WTC11 (cell line): Measurements from ENCODE around the gene DNAH1. TPM values are rescaled to one million over a fixed set of nuclear protein-coding genes. Genes with fewer than 3 reads are reported as not detected.

ENCODE experiments used
- ATAC-seq: fragments of 200-7000 bp; cut with Tn5 transposase; 2 replicates; pipeline ENCODE4 v1.10.0; 2021; ENCODE audit warnings: mild to moderate bottlenecking, moderate library complexity
- CTCF ChIA-PET: fragments of 300-600 bp; sonication (Branson Sonifier 250); formaldehyde crosslinking; loops from one replicate; lab custom pipeline; 2021; ENCODE audit warnings: antibody characterized with exemption; lab: Charles Lee
- POLR2A ChIA-PET: fragments of 350-600 bp; sonication (Branson Sonifier 250); formaldehyde crosslinking; loops from one replicate; lab custom pipeline; 2021; ENCODE audit warnings: antibody characterized with exemption; lab: Charles Lee
- DNase-seq: peaks from one replicate; pipeline ENCODE4 v3.0.0; 2021; ENCODE audit warnings: low spot score
- H3K27ac Mint-ChIP-seq: 2 replicates; pipeline ENCODE4 v1.8.0; 2021; ENCODE audit warnings: mixed read lengths
- H3K27me3 Mint-ChIP-seq: 2 replicates; pipeline ENCODE4 v1.8.0; 2021; ENCODE audit warnings: low read depth, mild to moderate bottlenecking, moderate library complexity, mixed read lengths
- H3K36me3 Mint-ChIP-seq: 2 replicates; pipeline ENCODE4 v1.8.0; 2021; ENCODE audit warnings: mixed read lengths
- H3K4me1 Mint-ChIP-seq: 2 replicates; pipeline ENCODE4 v1.8.0; 2022; ENCODE audit warnings: mixed read lengths
- H3K4me3 Mint-ChIP-seq: 2 replicates; pipeline ENCODE4 v1.8.0; 2021; ENCODE audit warnings: mild to moderate bottlenecking, moderate library complexity, mixed read lengths
- H3K9me3 Mint-ChIP-seq: 2 replicates; pipeline ENCODE4 v1.8.0; 2021; ENCODE audit warnings: mixed read lengths
- CDX4 ChIP-seq: fragments of 250-450 bp; sonication (Bioruptor Pico); IDR thresholded peaks from 2 replicates; pipeline ENCODE4 v1.9.0; 2021; ENCODE audit warnings: moderate library complexity, mild to moderate bottlenecking, inconsistent platforms, borderline replicate concordance
- E2F5 ChIP-seq: sonication (generic); formaldehyde crosslinking; IDR thresholded peaks from 2 replicates; pipeline ENCODE4 v1.8.1; 2022; ENCODE audit warnings: mild to moderate bottlenecking, moderate library complexity, missing genetic modification reagents
- ESRRA ChIP-seq: sonication (generic); formaldehyde crosslinking; IDR thresholded peaks from 2 replicates; pipeline ENCODE4 v1.8.1; 2022; ENCODE audit warnings: mild to moderate bottlenecking, missing genetic modification reagents, borderline replicate concordance
- GRHL2 ChIP-seq: fragments of 250-450 bp; sonication (Bioruptor Pico); IDR thresholded peaks from 2 replicates; pipeline ENCODE4 v1.8.0; 2022; ENCODE audit warnings: mild to moderate bottlenecking, moderate library complexity; ENCODE audit not compliant: insufficient replicate concordance, severe bottlenecking
- HMGXB4 ChIP-seq: sonication (generic); formaldehyde crosslinking; IDR thresholded peaks from 2 replicates; pipeline ENCODE4 v1.8.1; 2023; ENCODE audit warnings: mild to moderate bottlenecking, moderate library complexity, missing genetic modification reagents
- MAX ChIP-seq: sonication (generic); formaldehyde crosslinking; IDR thresholded peaks from 2 replicates; pipeline ENCODE4 v1.8.0; 2022; ENCODE audit warnings: mild to moderate bottlenecking, missing genetic modification reagents
- NFATC4 ChIP-seq: fragments of 250-450 bp; sonication (Bioruptor Pico); IDR thresholded peaks from 2 replicates; pipeline ENCODE4 v1.9.0; 2021; ENCODE audit warnings: mild to moderate bottlenecking
- SMAD3 ChIP-seq: sonication (generic); formaldehyde crosslinking; IDR thresholded peaks from 2 replicates; pipeline ENCODE4 v1.8.0; 2022; ENCODE audit warnings: missing genetic modification reagents, mild to moderate bottlenecking, borderline replicate concordance
- TEAD4 ChIP-seq: sonication (generic); formaldehyde crosslinking; IDR thresholded peaks from 2 replicates; pipeline ENCODE4 v1.8.0; 2022; ENCODE audit warnings: mild to moderate bottlenecking, missing genetic modification reagents
- ZBTB21 ChIP-seq: sonication (generic); formaldehyde crosslinking; IDR thresholded peaks from 2 replicates; pipeline ENCODE4 v1.8.1; 2023; ENCODE audit warnings: mild to moderate bottlenecking, missing genetic modification reagents, borderline replicate concordance
- ZBTB43 ChIP-seq: sonication (generic); formaldehyde crosslinking; IDR thresholded peaks from 2 replicates; pipeline ENCODE4 v1.8.1; 2023; ENCODE audit warnings: mild to moderate bottlenecking, missing genetic modification reagents
- ZNF281 ChIP-seq: sonication (generic); formaldehyde crosslinking; IDR thresholded peaks from 2 replicates; pipeline ENCODE4 v1.8.0; 2023; ENCODE audit warnings: mild to moderate bottlenecking, missing genetic modification reagents
- ZNF396 ChIP-seq: fragments of 250-450 bp; sonication (Bioruptor Pico); IDR thresholded peaks from 2 replicates; pipeline ENCODE4 v1.8.0; 2021; ENCODE audit warnings: mild to moderate bottlenecking, moderate library complexity, borderline replicate concordance
- ZNF423 ChIP-seq: fragments of 250-450 bp; sonication (Bioruptor Pico); IDR thresholded peaks from 2 replicates; pipeline ENCODE4 v2.1.2; 2022; ENCODE audit warnings: mild to moderate bottlenecking, moderate library complexity
- total RNA-seq: library from RNA; stranded (reverse); gene quantifications from 3 replicates; pipeline ENCODE4 v1.2.3, GENCODE V29; 2021
- TF ChIP-seq, protein P1 (sequence below): sonication (generic); formaldehyde crosslinking; conservative IDR thresholded peaks from 2 replicates; pipeline ENCODE4 v1.8.1; 2023; ENCODE audit warnings: mild to moderate bottlenecking, low read depth, missing genetic modification reagents, moderate library complexity
- TF ChIP-seq, protein P2 (sequence below): sonication (generic); formaldehyde crosslinking; IDR thresholded peaks from 2 replicates; pipeline ENCODE4 v1.8.1; 2022; ENCODE audit warnings: low read depth, missing genetic modification reagents, borderline replicate concordance

Gene DNAH1
- total RNA-seq, 1 experiment from 2014 or later = 1.5 TPM

- DNase-seq (no peak), ATAC-seq (no peak)
- H3K9me3 Mint-ChIP-seq = no peaks in the 10 kb centered on the region
- ChIA-PET POLR2A (interaction anchor here (2.0 kb wide), 1 partner anchor 19 kb away, joined by 6 read pairs; the partner anchor contains the start of gene WDR82), CTCF (interaction anchor here (0.7 to 7.5 kb wide), 13 partner anchors 9 to 101 kb away, joined by 3 to 74 read pairs (median 4); partner anchors contain the start of gene WDR82)
- H3K4me3 Mint-ChIP-seq = no peak overlapping the region; the same call in 1 of the 2 replicates
- peaks cover 18% of the 10 kb centered on the region for H3K4me1 Mint-ChIP-seq
- H3K27ac Mint-ChIP-seq = peak overlapping the region; percentile 22; the same call in 1 of the 2 replicates
- H3K27me3 Mint-ChIP-seq = no peaks in the 10 kb centered on the region
- no peak for TF ChIP-seq ZBTB43
- TF ChIP-seq HMGXB4 = no peak
- no peak for TF ChIP-seq MAX (CRISPR knock-in tag)
- TF ChIP-seq ZNF423 (CRISPR knock-in tag) = no peak
- TF ChIP-seq ESRRA (CRISPR knock-in tag) = no peak
- TF ChIP-seq, protein P1, sequence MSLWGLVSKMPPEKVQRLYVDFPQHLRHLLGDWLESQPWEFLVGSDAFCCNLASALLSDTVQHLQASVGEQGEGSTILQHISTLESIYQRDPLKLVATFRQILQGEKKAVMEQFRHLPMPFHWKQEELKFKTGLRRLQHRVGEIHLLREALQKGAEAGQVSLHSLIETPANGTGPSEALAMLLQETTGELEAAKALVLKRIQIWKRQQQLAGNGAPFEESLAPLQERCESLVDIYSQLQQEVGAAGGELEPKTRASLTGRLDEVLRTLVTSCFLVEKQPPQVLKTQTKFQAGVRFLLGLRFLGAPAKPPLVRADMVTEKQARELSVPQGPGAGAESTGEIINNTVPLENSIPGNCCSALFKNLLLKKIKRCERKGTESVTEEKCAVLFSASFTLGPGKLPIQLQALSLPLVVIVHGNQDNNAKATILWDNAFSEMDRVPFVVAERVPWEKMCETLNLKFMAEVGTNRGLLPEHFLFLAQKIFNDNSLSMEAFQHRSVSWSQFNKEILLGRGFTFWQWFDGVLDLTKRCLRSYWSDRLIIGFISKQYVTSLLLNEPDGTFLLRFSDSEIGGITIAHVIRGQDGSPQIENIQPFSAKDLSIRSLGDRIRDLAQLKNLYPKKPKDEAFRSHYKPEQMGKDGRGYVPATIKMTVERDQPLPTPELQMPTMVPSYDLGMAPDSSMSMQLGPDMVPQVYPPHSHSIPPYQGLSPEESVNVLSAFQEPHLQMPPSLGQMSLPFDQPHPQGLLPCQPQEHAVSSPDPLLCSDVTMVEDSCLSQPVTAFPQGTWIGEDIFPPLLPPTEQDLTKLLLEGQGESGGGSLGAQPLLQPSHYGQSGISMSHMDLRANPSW (CRISPR knock-in tag) = no peak
- no peak for TF ChIP-seq NFATC4 (CRISPR knock-in tag)
- no peak for TF ChIP-seq CDX4 (CRISPR knock-in tag)
- no peak for TF ChIP-seq GRHL2 (CRISPR knock-in tag)
- TF ChIP-seq ZNF396 (CRISPR knock-in tag) = no peak
- TF ChIP-seq, protein P2, sequence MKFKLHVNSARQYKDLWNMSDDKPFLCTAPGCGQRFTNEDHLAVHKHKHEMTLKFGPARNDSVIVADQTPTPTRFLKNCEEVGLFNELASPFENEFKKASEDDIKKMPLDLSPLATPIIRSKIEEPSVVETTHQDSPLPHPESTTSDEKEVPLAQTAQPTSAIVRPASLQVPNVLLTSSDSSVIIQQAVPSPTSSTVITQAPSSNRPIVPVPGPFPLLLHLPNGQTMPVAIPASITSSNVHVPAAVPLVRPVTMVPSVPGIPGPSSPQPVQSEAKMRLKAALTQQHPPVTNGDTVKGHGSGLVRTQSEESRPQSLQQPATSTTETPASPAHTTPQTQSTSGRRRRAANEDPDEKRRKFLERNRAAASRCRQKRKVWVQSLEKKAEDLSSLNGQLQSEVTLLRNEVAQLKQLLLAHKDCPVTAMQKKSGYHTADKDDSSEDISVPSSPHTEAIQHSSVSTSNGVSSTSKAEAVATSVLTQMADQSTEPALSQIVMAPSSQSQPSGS (CRISPR knock-in tag) = no peak
- no peaks in the 10 kb centered on the region for H3K36me3 Mint-ChIP-seq
Measured at GRCh38 chr3:52297242-52298148, 18.6 kb upstream of the DNAH1 start.

DNA sequence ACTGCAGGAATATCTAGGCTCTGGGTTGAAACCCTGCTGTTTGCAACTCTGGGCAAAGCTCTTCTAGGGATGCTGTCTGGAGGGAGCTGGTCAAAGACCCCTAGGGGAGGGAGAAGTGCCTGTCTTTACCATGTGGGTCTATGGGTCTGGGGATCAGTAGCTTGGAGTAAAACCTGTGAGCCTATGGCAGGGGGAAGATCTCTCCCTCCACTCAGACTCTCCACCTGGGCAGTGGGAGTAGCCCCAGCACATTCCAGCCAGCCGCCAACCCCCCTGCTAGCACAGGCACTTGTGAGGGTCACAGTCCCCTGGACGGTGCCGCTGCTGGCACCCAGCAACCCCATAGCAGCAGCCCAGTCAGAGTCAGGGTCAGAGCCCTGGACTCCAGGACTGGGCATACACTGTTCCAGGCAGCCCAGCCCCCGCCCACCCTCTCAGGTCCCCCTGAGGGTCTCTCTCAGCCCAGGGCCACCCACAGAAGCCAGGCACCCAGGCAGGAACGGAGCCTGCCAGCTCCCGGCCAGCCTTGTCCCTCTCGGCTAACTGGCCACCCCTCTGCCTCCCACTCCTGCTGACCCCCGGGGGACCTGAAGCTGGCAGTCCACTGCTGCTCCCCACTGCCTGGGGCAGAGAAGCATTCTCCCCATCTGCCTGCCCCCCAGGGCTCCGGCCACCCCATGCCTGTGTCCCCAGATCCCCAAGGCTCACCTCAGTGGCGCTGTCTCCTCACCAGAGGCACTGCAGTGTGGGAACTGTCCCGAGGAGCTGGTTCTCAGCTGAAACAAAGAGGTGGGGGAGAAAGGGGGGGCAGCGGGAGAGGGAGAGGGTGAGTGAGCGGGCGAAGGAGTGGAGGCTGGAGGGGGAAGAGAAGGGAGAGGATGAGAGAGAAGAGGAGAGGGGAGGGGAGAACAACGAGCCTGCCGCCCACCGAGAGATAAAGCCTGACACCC lies 17.7 kb upstream of the DNAH1 start:
- no peaks in the 10 kb centered on the region for H3K36me3 Mint-ChIP-seq
- DNase-seq (peak; percentile 27), ATAC-seq (peak; percentile 18)
- peaks cover 18% of the 10 kb centered on the region for H3K4me1 Mint-ChIP-seq
- H3K27me3 Mint-ChIP-seq = no peaks in the 10 kb centered on the region
- CTCF ChIA-PET = interaction anchor here (0.5 to 7.5 kb wide), 16 partner anchors 10 to 258 kb away, joined by 3 to 74 read pairs (median 4); partner anchors contain the start of genes GLYCTK and WDR82
- H3K4me3 Mint-ChIP-seq = peak overlapping the region; percentile 65
- H3K27ac Mint-ChIP-seq = no peak overlapping the region
- H3K9me3 Mint-ChIP-seq = no peaks in the 10 kb centered on the region
- POLR2A ChIA-PET = interaction anchor here (0.8 to 1.0 kb wide), 3 partner anchors 11 to 32 kb away, joined by 3 to 4 read pairs (median 3); partner anchors contain the start of gene GLYCTK
- TF ChIP-seq SMAD3 (CRISPR knock-in tag) (no peak), TEAD4 (no peak), ZNF281 (CRISPR knock-in tag) (no peak), E2F5 (no peak), ZBTB21 (CRISPR knock-in tag) (no peak)
